ENCODE data around the gene AGAP1.

The AGAP1 gene

DNA sequence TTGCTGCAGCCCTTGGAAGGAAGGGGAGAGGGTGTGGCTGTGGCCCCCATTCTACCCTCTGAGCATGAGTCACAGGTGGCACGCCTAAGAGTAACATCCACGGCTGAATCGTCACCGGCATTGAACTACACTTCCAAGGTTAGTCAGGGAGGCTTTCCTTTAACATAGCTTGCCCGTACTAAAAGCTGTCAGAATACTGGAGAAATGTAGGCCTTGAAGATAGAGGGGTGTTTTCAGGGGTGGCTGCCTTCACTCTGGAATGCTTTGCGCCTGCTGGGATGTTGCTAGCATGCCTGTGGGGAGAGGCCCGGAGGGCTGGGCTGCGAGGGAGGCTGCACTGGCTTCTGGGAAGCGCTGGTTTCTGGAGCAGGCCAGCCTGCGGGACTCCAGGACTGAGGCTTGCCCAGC is 333.7 kb downstream of the AGAP1 start:
- no peak for DNase-seq

DNA sequence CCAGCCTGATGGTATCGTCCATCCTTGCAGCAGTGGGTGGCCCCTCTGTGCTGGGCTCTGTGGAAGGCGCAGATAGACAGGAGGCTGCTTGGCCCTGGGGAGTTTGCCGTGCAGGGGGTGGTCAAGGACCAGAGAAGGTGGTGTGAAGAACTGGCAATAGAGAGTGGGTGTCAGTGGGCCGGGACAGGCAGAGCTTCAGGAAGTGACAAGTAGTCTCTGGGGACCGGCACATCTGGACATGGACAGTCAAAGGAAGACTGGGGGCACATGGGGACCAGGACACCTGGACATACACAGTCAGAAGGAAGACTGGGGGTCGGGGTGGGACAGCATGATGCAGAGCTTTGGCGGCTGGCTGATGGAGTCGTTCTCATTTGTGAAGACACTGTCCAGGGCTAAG is 335.9 kb downstream of the AGAP1 start:
- DNase-seq, result no peak

DNA sequence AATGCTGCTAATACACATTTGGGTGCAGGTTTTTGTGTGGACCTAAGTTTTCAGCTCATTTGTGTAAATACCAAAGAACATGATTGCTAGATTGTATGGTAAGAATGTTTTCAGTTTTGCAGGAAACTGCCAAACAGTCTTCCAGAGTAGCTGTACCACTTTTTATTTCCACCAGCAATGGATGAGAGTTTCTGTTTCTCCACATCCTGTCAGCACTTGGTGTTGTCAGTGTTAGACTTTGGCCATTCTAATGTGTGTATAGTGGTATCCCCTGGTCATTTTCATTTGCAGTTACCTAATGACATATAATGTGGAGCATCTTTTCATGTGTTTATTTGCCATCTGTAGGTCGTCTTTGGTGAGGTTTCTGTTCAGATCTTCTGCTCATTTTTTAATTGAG is 337.9 kb downstream of the AGAP1 start:
- no peak for DNase-seq

DNA sequence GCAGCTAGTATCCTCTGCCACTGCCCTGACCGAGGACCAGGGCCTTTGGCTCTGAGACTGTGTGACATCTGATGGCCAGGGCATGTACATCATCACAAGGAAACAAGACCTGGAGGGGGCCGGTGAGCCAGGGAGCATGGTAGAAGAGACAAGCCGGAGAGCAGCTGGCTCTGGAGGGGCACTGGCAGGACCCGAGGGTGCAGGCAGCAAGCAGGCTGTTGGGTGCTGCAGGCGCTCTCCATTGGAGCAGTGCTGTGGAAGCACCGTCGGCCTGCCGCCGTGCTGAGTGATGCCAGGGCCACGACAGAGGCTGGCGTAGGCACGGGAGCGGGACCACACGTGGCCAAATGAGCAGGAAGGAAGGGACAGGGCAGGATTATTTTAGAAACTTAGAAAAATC is 339.1 kb downstream of the AGAP1 start:
- DNase-seq, result no peak

DNA sequence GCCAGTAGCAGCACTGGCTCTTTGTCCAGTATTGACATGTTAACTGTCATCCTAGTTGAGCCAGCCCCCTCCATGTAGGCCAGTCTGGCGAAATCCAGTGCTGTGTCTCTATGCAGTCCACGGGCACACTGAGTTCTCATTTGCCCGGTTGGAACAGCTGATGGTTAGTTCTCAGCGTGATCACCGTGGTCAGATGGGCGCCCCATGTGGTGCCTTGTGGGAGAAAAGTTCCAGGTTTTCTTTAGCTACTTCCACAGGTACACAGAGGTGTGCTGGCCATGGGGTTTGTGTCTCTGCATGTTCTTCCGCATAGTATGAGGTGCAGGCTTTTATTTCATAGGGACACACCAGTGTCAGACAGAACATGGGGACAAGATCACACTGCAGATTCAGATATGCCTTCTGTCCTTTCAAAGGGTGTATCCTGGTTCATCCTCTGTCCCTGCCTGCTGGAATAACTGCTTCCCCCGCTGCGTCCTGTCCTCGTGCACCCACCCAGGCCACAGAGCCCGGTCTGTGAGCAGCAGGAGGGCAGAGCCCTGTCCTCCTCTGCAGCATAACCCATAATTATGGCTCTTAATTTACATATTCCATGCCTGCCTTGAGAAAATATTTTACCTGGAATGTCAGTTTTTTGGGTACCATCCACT is 340.3 kb downstream of the AGAP1 start:
- peak in 1 of 3 experiments; percentile 15 for DNase-seq

DNA sequence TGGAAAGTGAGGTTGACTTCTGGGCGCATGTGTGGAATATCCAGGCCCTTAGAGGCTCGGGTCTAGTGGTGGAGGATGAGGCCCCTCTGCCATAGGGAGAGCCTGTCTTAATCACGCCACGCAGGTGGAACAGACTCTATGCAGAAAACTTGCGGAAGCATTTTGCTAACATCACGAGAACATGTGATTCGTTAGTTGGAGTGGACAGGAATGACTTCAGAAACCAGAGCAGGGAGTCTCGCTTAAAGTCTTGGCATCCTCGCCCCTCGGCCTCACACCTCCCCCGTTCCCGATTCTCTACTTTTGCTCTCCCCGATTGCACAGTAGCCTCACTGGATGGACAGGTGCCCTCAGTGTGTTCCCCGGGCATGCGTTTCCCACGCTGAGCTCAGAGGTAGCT is 340.9 kb downstream of the AGAP1 start:
- DNase-seq, result no peak

DNA sequence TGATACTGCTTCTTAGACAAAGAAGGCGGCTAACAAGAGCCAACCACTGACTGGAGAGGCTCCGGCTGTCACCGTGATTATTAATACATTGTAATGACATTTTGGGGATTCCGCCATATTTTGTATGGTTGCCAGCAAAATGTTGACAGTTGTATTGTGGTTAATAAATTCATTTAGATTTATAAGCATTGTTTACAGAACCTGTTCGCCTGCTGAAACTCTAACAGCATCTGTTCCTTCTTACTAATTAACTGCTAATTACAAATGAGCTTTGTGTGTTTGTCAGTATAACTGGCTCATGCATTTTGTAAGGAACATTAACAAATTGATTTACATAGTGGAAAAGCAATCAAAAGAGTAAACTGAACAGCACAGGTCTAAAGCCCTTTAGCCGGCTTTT is 342.0 kb downstream of the AGAP1 start:
- DNase-seq, result peak in 1 of 3 experiments; percentile 17

DNA sequence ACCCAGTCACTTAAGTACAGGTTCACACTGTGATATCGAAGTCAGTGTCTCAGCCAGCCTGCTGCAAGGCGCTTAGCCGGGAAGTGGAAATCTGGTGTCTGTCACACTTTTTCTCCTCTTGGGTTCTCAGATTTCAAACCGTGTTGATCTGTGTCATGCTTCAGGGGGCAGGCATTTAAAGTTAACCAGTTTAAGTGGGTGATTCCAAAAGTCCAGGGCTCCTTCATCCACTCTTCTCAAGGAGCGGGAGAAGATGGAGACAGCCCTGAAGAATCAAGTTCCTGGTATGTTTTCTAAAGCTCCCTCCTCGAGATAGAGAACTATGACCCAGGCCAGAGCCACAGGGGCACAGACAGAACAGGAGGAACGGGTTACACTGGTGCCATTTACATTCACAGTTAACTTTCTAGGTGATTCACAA is 342.7 kb downstream of the AGAP1 start:
- peak in 1 of 3 experiments; percentile 2 for DNase-seq

DNA sequence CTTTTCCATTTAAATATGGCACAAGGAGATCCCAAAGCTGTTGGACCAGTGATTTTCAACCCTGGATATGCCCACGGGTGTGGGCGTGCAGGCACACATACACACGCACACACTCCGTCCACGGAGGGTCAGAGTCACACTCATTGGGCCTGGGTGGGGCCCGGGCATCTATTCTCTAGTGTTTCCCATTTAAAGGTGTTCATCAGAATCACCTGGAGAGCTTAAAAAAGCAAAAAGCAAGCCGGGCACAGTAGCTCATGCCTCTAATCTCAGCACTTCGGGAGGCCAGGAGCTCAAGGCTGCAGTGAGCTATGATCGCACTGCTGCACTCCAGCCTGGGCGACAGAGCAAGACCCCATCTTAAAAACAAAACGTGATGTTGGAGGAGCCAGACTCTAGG is 345.4 kb downstream of the AGAP1 start:
- DNase-seq, result no peak

DNA sequence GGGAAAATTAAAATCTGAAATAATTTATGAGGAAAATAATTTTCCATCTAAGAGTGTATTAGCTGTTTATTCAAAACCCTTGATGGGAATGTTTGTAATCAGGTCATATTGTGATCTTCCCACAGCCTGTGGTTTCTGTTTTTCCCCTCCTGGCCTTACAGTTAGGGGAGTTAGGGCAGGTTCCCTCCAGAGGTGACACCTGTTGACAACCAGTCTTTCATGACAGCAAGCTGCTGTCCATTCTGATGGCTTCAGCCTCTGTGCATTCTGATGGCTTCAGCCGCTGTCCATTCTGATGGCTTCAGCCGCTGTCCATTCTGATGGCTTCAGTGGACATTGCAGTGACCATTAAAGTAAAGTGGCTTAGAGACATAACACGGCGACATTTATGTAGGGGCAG is 346.1 kb downstream of the AGAP1 start:
- DNase-seq, result no peak

DNA sequence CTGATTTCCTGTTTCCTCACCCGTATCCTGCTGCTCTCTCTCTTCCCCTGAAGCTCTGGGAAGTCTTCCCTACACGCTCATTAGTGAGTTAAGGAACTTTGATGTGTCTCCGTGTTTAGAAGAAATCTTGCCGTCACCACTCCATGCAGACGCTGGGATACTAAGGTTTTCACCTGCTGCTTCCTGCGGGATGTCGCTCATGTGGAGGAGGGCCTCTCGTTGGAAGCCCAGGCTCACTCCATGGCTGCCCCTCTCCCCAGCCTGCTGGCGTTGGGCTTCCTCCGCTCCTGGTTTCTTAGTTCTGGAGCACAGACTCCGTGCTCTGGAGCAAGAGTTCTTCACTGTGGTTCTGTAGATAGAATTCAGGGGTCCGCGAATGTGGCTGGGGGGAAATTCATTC is 348.0 kb downstream of the AGAP1 start:
- no peak for DNase-seq

DNA sequence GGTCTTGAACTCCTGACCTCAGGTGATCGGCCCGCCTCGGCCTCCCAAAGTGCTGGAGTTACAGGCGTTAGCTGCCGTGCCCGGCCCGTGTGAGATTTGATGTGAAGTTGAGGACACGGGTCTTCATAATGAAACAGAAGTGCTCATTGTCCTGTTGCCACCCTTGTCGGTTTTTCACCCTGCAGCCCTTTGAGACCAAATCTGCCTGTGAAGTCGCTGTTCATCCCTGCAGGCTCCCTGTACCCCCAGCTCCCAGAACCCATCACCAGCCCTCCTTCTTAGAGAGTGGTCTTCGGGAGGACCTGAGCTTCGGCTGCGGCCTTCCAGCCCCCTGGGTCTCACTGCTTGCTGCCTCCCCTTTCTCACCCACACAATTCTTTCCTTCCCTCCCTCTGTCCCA is 349.1 kb downstream of the AGAP1 start:
- DNase-seq, result no peak

DNA sequence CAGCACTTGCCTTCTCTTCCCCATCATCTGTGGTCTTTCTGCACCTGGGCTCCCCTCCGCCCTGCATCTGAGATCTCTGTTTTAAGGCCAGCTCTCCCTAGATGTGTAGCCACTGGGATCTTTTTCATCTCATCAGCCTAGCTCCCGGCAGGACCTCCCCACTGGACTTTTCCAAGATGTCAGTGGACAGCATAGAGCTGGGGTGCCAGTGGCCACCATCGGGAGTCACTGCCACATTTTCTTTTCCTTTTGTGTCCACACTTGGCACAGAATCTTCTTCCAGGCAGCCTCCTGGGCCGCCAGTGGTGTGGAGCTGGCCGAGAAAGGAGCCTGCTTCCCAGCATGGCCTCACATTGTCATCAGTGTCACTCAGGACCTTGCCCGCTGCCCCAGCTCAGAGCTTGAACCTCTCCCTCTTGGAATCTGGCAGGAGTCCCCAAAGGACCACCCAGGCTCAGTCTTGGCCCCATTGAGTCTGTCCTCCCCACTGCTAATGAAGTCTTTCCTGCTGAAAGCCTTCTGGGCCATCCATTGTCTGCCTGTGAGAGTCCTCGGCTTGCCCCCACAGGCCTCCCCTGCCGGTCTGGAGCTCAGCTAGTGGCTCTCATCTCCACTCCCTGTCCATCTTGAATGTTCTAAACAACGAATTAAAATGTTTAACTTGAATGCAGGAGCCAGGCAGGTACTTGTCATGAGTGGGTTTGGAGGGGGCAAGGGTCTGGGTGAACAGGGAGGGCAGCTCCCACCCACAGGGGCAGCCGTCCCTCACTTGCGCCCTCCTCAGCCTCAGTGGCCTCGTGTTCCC is 349.9 kb downstream of the AGAP1 start:
- DNase-seq, result no peak

DNA sequence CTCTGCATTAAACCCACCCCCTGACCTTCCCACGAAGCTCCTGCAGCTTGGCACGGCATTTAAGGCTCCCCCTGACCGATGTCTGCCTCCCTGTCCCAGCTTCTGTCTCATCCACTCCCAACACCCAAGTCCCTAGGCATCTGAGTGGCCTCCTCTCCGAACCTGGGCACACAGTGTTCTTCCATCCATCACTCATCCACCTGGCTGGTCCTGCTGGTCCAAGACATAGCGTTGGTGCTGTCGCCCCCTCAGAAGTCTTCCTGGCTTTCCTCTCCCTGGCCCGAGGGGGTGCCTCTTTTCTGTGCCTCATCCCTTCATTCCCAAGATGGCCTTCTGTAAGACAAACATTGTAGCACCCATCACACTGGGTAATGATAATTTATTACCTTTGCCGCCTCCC is 350.7 kb downstream of the AGAP1 start:
- no peak for DNase-seq

DNA sequence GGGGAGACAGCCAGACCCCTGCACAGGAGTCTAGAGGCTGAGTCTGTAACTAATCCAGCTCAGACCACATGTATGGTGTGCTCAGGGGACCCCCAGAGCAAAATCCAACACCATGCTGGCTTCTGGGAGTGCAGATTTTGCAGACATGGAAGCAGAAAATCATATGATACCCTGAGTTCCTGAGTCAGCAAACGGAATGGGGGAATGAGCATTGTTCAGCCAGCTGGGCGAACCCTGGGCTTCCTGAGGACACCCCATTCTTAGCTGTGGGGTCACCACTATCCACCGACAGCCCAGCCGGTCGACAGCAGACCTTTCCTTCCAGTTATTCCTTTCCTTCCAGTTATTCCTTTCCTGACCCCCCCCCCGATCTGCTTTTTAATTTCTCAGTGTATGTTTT is 351.4 kb downstream of the AGAP1 start:
- no peak for DNase-seq

DNA sequence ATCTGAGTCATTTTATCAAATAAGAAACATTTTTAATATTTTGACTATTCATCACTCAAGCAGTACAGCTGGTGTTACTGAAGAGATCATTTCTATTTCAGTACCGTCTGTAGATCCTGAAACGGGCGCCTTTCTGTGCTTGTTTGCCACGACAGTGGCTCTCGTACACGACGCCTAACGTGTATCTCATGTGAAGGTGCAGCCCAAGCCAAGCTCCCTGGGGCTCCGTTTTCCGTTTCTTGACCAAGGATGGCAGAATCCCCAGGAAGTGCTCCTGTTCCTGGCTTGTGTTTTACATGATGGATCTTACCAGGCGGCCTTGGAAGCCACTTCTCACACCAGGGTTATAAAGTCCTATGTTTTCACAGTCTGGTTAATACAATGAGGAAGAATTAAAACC is 353.7 kb downstream of the AGAP1 start:
- no peak for DNase-seq

DNA sequence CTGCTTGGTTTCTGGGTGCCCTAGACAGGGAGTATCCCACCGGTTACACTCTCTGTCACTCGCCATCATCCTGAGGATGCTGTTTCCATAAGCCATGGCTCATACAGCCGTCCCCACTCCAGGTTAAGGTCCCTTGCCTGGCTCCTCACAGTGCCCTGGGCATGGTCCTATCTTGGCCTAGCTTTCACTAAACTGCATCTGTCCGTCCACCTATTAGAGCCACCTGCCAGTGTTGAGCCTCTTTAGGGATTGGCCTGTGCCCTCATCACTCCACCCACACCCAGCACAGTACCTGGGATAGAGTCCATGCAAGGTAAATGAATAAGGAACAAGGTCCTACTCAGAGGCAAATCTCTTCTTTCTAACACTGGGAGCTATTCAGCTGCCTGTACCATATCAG is 354.2 kb downstream of the AGAP1 start:
- DNase-seq, result no peak

DNA sequence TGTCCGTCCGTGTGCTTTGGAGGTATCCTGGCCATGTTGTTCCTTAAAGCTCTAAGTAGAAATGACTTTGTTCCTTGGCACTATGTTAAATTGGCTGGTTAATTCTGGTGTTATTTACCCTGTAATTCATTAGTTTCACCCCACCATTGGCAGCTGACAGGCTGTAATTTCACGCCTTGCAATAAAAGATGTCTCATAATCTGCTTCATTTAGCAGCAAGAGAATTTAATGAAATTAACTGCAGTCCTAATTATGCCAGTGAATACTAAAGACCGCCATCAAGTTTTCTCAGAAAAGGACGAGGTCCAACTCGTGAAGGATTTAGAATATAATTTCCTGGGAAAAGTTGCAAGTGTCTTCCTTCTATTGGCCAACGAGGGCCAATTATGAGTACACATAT is 355.1 kb downstream of the AGAP1 start:
- peak in 1 of 3 experiments; percentile 13 for DNase-seq

DNA sequence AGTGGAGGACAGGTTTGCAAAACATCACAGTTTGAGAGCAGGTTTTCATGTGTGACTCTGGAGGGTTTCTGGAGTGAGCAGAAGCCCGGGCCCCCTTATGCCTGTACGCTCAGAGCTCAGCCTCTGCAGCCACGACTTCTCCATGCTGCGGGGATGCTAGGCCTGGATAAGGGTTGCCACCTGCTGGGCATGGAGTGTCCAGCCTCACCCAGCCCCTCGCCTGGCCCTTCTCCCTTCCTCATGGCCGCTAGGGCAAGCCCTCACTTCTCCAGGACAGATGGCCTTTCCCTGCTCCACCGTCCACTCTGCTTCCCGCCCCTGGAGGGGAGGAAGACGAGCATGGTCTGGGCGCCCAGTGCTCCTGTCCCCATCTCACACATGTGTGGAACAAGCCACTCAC is 355.6 kb downstream of the AGAP1 start:
- no peak for DNase-seq

DNA sequence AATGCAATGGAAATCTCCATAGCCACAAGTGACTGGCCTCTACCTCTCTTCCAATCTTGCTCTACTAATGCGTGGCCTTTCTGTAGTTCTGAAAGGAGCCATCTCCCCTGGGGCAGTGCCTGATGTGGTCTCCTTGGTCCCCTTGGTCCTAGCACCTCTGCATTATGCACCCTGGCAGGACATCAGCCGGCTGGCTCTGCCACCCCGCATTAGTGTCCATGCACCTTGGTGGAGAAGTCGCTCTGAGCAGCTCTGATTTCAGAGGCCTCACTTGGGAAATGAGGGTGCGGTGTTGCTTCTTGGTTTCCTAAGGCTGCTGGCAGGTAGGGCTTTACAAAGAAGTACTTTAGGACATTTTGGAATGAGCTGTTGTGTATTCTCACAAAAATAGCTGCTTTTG is 356.4 kb downstream of the AGAP1 start:
- DNase-seq, result no peak

DNA sequence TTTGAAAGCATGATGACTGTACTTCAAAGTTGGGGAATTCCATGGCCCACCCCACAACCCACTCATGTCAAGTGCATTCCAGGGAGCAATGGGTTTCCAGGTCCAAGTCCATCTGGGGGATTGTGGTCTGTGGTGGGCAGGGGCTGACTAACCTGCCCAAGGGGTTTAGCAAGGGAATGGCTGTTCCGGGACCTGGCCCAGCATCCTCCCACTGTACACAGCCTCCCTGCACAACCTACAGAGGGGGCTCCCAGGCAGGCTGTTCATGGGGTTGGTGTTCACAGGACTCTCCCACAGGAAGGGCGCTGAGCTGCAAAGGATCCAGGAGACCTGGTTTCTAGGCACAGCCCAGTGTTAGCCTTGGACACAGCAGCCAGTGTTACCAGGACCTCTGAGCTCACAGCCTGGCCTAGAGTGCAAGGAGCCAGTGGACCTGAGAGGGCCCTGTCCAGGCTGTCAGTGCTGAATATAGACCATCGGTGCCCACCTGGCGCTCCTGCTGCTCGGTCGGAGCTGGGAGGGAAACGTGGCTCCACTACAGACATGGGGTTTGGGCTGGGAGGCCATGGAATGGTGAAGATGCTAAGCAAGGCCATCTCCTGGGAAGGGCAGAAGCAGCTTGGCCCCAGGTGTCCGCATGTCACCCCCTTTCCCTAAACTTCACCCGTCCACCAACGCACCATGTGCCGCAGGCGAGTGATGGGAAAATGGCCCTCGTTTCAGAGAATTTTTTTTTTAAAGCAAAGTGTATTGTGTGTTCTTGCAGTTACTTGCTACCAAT is 357.1 kb downstream of the AGAP1 start:
- DNase-seq, result no peak

DNA sequence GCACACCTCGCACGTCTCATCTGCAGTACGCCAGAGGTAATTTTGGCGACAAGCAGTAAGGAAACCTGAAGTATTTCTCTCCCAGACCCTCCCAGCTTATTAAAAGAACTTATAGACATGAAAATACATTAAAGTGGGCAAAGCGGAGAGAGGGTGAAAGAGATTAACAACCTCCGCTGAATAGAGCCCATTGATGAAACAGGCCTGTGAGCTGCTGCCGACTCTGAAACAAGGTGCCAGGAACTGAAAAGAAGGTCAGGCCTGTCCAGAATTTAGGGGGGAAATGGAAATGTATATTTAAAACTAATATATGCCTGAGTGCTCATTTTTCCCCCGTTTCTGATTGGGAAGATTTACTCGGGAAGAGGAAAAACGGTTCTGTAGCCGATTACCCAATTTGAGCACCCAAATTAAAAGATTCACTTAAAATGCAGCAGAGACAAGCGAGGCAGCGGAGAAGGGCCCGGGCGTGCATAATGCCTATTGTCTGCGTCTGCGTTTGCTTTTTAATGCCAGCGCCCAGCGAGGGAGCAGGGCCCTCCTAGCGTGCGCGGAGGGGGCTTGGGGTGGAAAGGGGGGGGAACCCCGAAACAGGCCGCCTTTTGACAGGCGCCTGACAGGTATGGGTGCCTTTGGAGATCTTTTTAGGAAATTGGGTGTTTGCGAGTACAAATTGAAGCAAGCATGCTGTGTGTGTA is 358.1 kb downstream of the AGAP1 start:
- DNase-seq, result no peak

DNA sequence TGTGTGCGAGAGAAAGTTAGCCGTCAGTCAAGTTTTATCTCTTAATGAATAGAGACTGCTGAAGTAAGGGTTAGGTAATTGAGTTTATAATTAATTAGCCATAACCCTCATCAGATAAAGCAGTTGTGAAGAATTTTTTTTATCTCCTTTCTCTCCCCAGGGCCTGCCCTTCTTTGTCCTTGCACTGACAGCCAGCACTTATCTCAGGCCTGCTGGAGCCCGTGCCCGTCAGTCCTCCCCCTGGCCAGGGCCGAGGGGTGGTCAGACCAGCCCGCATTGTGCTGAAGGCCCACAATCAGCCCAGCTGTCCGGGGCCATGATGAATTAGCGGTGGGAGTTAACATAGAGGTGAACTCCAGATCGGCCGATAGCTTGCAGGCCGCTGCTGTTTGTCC is 358.7 kb downstream of the AGAP1 start:
- no peak for DNase-seq
